Cardiac septum (tissue), 1 donor: ENCODE measurements around the gene SLX9. TPM values are rescaled to one million over a fixed set of nuclear protein-coding genes. Genes with fewer than 3 reads are reported as not detected.
"Not testable (repeated sequence)": the region's sequence is repeated elsewhere in the genome, so short reads cannot be mapped to it uniquely, and the experiment has no call there.

Experiments
- DNase-seq: peaks from one replicate; pipeline ENCODE4 v3.0.0-alpha.2; 2020; ENCODE audit warnings: low spot score
- intact Hi-C: fragments of 100-400 bp; cut with DNase I; formaldehyde crosslinking; loops from one replicate; pipeline ENCODE4 v1.14.0; 2022
- total RNA-seq: library from RNA; stranded (reverse); fragmentation: NEBNext Ultra II Directional; extraction: Animal tissue kit (Norgen Biotek cat#: 25700); gene quantifications from one replicate; pipeline ENCODE4 v1.2.1, GENCODE V29; 2021
- donor health status: DM: no; HTN: no; CAD: no.

Gene SLX9
- total RNA-seq, 1 donor from 2014 or later = 35.8 TPM

GRCh38 chr21:44926331-44927101, 13.3 kb upstream of the SLX9 start:
- intact Hi-C loops = loop anchor here (10.0 kb wide), 1 partner anchor 412 kb away; no protein-coding TSS in a partner anchor
- DNase-seq = no peak

GRCh38 chr21:44927259-44927586, 12.6 kb upstream of the SLX9 start:
- intact Hi-C loops = loop anchor here (10.0 kb wide), 1 partner anchor 412 kb away; no protein-coding TSS in a partner anchor
- DNase-seq = no peak

GRCh38 chr21:44927587-44928461, 12.0 kb upstream of the SLX9 start:
- peak; percentile 91 for DNase-seq
- intact Hi-C loops = loop anchor here (10.0 kb wide), 1 partner anchor 413 kb away; no protein-coding TSS in a partner anchor

DNA sequence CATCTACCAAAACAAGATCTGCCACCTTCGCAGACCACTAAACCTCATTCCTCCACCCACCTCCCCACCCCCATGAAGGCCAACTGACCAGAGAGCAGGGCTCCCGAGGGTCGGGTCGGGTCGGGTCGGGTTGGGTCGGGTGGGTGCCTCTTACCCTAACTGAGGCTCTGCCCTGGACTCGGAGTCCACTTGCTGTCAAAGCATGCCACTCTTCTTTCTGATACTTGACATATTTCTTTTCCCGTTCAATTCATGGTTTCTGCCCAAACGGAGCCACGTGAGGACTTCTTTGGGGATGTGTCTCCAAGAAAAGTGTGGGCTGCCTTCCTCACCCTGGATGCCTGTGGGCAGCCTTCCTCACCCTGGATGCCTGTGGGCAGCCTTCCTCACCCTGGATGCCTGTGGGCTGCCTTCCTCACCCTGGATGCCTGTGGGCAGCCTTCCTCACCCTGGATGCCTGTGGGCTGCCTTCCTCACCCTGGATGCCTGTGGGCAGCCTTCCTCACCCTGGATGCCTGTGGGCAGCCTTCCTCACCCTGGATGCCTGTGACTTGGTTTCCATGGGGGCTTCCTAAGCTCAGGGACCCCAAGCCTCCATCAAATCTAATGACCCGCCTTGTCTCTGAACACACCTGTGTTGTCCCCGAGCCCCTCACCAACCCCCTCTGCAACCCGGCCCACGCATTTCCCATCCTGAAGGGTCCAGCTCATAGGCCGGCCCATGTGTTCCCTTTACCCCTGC, 11.2 kb upstream of the SLX9 start:
- DNase-seq = not testable (repeated sequence)
- intact Hi-C loops = loop anchor here (10.0 kb wide), 1 partner anchor 414 kb away; no protein-coding TSS in a partner anchor

- intact Hi-C loops = loop anchor here (10.0 kb wide), 1 partner anchor 415 kb away; no protein-coding TSS in a partner anchor
- no peak for DNase-seq
Observed at GRCh38 chr21:44929242-44929798, 10.5 kb upstream of the SLX9 start.

- intact Hi-C loops = loop anchor here (10.0 kb wide), 2 partner anchors 115 to 415 kb away; partner anchors contain the start of gene SUMO3
- no peak for DNase-seq
Observed at GRCh38 chr21:44929799-44930542, 9.9 kb upstream of the SLX9 start.

DNA sequence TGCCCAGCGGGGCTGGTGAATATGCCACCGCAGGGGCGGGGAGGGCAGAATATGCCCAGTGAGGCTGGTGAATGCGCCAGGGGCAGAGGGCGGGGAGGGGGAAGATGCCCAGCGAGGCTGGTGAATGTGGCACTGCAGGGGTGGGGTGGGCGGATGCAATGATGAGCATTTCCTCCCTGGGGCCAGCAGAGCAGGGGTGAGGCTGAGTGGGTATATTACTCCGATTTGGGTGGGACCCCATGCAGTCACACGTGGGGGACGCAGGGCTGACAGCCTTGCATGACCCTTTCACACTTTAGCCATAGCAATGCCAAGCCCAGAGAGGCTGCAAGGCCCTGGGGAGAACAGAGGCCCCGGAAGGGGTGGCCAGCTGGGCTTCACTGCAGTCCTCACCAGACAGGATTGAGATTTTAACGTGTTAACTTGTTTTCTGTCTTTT, 9.3 kb upstream of the SLX9 start:
- intact Hi-C loops = loop anchor here (10.0 kb wide), 1 partner anchor 116 kb away; the partner anchor contains the start of gene SUMO3
- DNase-seq = no peak

DNA sequence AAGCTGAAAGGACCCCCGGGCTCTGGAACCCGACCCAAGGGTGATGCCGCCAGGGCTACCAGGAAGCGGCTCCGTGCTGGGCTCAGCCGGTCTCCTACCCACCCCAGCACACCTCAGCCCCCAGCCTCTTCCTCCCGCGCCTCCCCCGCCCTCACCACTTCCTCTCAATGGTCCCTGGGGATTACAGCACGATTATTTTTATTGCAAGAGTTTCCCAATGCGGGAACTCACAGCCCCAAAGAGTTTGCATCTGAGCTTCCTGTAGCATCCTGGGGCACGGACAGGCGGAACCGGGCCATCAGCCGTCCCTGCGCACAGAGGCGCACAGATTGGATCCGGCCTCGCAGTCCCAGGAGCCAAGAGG, 8.7 kb upstream of the SLX9 start:
- no peak for DNase-seq
- intact Hi-C loops = loop anchor here (10.0 kb wide), 1 partner anchor 116 kb away; the partner anchor contains the start of gene SUMO3

DNA sequence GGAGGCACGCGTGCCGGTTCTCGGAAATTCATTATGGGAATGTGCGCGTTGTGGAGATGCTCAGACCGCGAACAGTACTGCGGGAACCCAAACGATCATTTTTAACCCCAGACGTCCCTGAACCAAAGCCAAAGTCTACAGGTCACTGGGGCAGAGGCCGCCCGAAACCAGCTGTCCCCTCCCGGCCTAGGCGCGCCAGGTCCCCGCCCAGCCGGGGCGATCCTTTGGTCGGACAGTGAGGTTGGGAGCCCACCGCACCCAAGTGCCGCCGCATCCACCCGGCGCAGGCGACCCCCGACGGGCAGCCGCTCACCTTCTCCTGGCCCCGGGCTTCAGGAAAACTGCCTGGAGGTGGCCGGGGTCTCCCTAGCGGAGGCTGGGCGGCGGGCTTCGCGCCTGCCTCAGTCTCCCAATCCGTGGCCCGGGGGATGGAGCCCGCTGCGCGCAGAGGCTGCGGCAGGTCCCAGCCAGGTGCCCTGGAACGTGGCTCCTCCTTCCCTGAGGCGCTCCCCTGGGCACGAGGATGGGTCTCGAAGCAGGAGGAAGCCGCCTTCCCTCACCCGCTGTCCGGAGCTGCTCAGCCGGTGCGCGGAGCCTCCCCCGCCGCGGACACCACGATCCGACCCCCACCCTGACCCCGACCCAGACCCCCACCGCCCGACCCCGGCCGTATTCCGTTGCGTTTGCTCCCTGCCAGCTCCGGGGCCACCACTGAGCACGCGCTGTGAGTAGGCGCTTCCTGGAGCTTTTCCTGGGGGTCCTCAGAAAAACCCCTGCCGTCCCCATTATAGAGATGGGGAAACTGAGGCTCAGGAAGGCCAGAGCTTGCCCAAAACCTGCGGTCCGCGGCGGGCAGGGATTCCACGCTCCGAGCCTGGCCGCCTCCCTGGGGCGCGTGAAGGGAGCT, 8.1 kb upstream of the SLX9 start:
- intact Hi-C loops = loop anchor here (2.0 to 10.0 kb wide), 2 partner anchors 39 to 117 kb away; partner anchors contain the start of gene SUMO3
- DNase-seq = no peak

DNA sequence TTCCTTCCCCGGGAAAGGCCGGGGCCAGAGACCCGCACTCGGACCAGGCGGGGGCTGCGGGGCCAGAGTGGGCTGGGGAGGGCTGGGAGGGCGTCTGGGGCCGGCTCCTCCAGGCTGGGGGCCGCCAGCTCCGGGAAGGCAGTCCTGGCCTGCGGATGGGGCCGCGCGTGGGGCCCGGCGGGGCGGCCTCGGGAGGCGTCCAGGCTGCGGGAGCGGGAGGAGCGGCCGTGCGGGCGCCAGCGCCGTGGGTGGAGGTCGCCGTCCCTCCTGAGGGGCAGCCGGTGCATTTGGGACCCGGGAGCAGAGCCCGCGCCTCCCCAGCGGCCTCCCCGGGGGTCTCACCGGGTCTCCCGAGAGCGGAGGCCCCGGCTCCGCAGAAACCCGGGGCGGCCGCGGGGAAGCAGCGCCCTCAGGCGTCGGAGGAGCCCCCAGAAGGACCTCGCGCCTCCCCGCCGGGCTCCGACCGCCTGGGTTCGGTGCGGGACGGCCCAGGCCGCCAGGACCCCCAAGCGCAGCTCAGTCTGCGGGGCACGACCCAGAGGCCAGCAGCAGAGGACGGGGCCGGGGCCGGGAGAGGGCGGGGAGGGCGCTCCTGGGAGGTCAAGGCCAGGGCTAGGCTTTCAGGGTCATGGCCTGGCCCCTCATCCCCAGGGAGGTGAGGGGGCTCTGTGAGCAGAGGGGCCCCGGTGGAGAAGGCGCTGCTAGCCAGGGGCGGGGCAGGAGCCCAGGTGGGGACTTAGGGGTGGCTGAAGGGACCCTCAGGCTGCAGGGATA, 7.2 kb upstream of the SLX9 start:
- DNase-seq = peak; percentile 89
- intact Hi-C loops = loop anchor here (2.0 to 10.0 kb wide), 2 partner anchors 40 to 118 kb away; partner anchors contain the start of gene SUMO3

GRCh38 chr21:44933199-44933917, 6.5 kb upstream of the SLX9 start:
- intact Hi-C loops = loop anchor here (2.0 to 10.0 kb wide), 2 partner anchors 41 to 119 kb away; partner anchors contain the start of gene SUMO3
- DNase-seq = no peak

- DNase-seq = no peak
- intact Hi-C loops = loop anchor here (2.0 to 10.0 kb wide), 2 partner anchors 41 to 119 kb away; partner anchors contain the start of gene SUMO3
Observed at GRCh38 chr21:44933918-44934260, 5.9 kb upstream of the SLX9 start.

DNA sequence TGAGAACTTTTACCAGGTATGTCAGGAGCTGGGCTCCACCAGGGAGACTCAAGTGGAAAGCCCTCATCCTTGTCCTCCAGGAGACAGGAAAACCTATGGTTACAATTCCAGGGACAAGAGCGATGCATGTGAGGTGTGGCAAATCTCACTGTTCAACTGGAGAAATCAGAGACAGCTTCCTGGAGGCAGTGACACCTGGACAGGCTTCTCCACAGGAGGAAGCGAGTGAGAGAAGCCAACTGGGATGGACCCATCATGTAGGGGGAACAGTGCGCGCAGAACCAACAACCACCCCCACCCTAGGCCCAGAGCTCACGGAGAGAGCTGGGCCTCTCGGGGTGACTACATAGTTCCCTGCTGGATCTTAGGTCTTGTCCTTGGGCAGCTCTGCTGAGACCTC, 5.6 kb upstream of the SLX9 start:
- intact Hi-C loops = loop anchor here (10.0 kb wide), 1 partner anchor 119 kb away; the partner anchor contains the start of gene SUMO3
- DNase-seq = no peak

DNA sequence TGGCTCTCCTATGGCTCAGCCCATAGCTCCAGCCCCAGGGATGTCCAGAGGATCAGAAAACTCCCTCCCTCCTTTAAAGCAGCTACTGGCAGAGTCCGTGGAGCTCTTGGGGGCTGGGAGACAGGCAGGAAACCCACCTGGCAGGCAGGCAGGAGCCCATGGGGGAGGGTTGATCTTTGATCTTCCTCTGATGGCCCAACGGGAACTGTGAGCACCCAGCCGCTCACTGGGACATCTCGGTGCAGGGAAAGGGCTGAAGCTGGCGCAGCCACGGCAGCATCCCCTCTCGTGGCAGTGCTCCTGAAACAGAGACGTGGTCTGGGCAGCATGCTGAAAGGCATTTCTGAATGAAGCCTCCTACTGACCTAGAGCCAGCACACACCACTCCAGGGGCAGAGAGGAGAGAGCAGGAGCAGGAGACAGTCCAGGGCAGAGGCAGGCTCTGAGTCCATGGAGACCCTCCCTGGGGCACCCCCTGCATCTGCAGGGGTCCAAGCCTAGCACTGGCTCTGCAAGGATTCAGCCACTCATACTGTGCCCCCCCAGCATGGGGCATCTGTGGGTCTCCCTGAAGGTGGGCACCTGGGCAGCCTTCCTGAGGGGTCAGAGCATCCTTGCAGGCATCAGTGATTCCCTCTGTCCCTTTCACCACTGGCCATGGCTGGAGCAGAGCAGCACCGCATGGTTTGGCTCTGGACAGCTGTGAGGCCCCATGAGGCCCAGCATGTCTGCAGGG, 4.9 kb upstream of the SLX9 start:
- no peak for DNase-seq
- intact Hi-C loops = loop anchor here (10.0 kb wide), 1 partner anchor 120 kb away; the partner anchor contains the start of gene SUMO3

- intact Hi-C loops = loop anchor here (10.0 kb wide), 1 partner anchor 121 kb away; the partner anchor contains the start of gene SUMO3
Observed at GRCh38 chr21:44935533-44935927, 4.3 kb upstream of the SLX9 start.

More at GRCh38 chr21:44935533-44935927, 4.3 kb upstream of the SLX9 start:
- no peak for DNase-seq
